HepG2 (cell line): ENCODE results near the gene IMMT. TPM values are rescaled to one million over a fixed set of nuclear protein-coding genes. Genes with fewer than 3 reads are reported as not detected.

Experiments
- ATAC-seq: fragments of 200-7000 bp; cut with Tn5 transposase; 3 replicates; pipeline ENCODE4 v1.9.1; 2020; ENCODE audit warnings: mild to moderate bottlenecking, moderate library complexity
- Bru-seq: library from RNA; stranded (reverse); fragments of 400-500 nt; gene quantifications from one replicate; lab custom pipeline; 2021; lab: Mats Ljungman, UMichigan
- BruChase-seq, 2 experiments: library from RNA; stranded (reverse); fragments of 400-500 nt; gene quantifications; one replicate each; lab custom pipeline; 2021; lab: Mats Ljungman, UMichigan
- BruUV-seq: library from RNA; stranded (reverse); fragments of 400-500 nt; replicated peaks from 2 replicates; lab custom pipeline; 2021; lab: Mats Ljungman, UMichigan
- CTCF ChIA-PET: fragments of 300-600 bp; formaldehyde crosslinking; extraction: SDS; loops from one replicate; lab custom pipeline; 2021; ENCODE audit warnings: low total read pairs, inconsistent platforms, low intra/inter-chr PET ratio; lab: Yijun Ruan, JAX
- POLR2A ChIA-PET: fragments of 350-600 bp; sonication (Branson Sonifier 250); formaldehyde crosslinking; loops from one replicate; lab custom pipeline; 2020; ENCODE audit warnings: antibody characterized with exemption, inconsistent platforms; lab: Yijun Ruan, JAX
- DNase-seq: peaks from one replicate; pipeline ENCODE4 v3.0.0-alpha.2; 2015; ENCODE audit warnings: low spot score
- FAIRE-seq: peaks from 3 replicates; lab custom pipeline; 2011; peaks lifted over from hg19 to GRCh38; lab: Jason Lieb, UNC
- H2AFZ ChIP-seq: one replicate; pipeline ENCODE4 v1.6.1; 2011; ENCODE audit warnings: low read length, inconsistent platforms
- H3K27ac ChIP-seq: fragments of 300-600 bp; 3 replicates; pipeline ENCODE4 v1.8.0; 2011; ENCODE audit warnings: mixed run types, mild to moderate bottlenecking, mixed read lengths, low read length, inconsistent platforms; ENCODE audit not compliant: insufficient read depth; ENCODE audit errors: extremely low read length
- H3K27me3 ChIP-seq, 2 experiments: fragments of 200-600 bp in 1 of 2; 2 replicates in 1 of 2; 3 replicates in 1 of 2; pipeline versions ENCODE4 v1.6.0 to v1.8.0; 2011; ENCODE audit warnings: low read length in 2 of 2, mild to moderate bottlenecking in 2 of 2, moderate library complexity in 2 of 2, inconsistent platforms in 1 of 2; ENCODE audit not compliant: insufficient read depth in 2 of 2, control insufficient read depth in 1 of 2
- H3K36me3 ChIP-seq, 2 experiments: fragments of 200-600 bp in 1 of 2; replicated peaks in 1 of 2; 2 replicates in 1 of 2; 3 replicates in 1 of 2; pipeline versions ENCODE4 v1.5.1 to v1.8.0; 2011; ENCODE audit warnings: low read length in 2 of 2, inconsistent platforms in 1 of 2; ENCODE audit not compliant: insufficient read depth in 2 of 2, control insufficient read depth in 1 of 2
- H3K4me1 ChIP-seq: 2 replicates; pipeline ENCODE4 v1.5.1; 2012; ENCODE audit warnings: low read length, inconsistent platforms; ENCODE audit not compliant: insufficient read depth
- H3K4me2 ChIP-seq: 2 replicates; pipeline ENCODE4 v1.6.0; 2011; ENCODE audit warnings: low read depth, low read length, inconsistent platforms
- H3K4me3 ChIP-seq, 3 experiments: fragments of 200-600 bp in 1 of 3; sonication (generic), shearing (Covaris generic) in 1 of 3; replicated peaks in 1 of 3; 2 replicates each; pipeline ENCODE4 v1.5.1; 2011 to 2016; ENCODE audit warnings: low read length in 3 of 3, inconsistent platforms in 2 of 3, low read depth in 2 of 3, mild to moderate bottlenecking in 2 of 3, control low read depth in 1 of 3, mixed read lengths in 1 of 3; ENCODE audit not compliant: insufficient read depth in 1 of 3
- H3K79me2 ChIP-seq: one replicate; pipeline ENCODE4 v1.6.1; 2011; ENCODE audit warnings: low read length, inconsistent platforms; ENCODE audit not compliant: insufficient read depth
- H3K9ac ChIP-seq: 2 replicates; pipeline ENCODE4 v1.6.0; 2011; ENCODE audit warnings: mild to moderate bottlenecking, low read depth, low read length, inconsistent platforms; ENCODE audit not compliant: insufficient read depth
- H3K9me3 ChIP-seq: 2 replicates; pipeline ENCODE4 v1.5.1; 2012; ENCODE audit warnings: mild to moderate bottlenecking, low read length
- H4K20me1 ChIP-seq: 2 replicates; pipeline ENCODE4 v1.6.0; 2011; ENCODE audit warnings: inconsistent platforms, mild to moderate bottlenecking, low read length, moderate library complexity; ENCODE audit not compliant: insufficient read depth
- HNRNPL ChIP-seq: fragments of 200-400 bp; formaldehyde crosslinking; IDR thresholded peaks from 2 replicates; pipeline ENCODE4 v1.6.1; 2017; ENCODE audit warnings: mild to moderate bottlenecking, low read depth, low read length
- SCMH1 ChIP-seq: sonication (generic); formaldehyde crosslinking; IDR thresholded peaks from 2 replicates; pipeline ENCODE4 v1.9.0; 2021; ENCODE audit warnings: missing genetic modification reagents, mild to moderate bottlenecking, borderline replicate concordance
- SIX4 ChIP-seq: sonication (generic); formaldehyde crosslinking; IDR thresholded peaks from 2 replicates; pipeline ENCODE4 v1.4.0; 2020; ENCODE audit warnings: missing genetic modification reagents
- SMARCE1 ChIP-seq: fragments of 450-650 bp; IDR thresholded peaks from 2 replicates; pipeline ENCODE4 v1.6.1; 2017; ENCODE audit warnings: borderline replicate concordance
- TBX2 ChIP-seq: sonication (generic); formaldehyde crosslinking; IDR thresholded peaks from 2 replicates; pipeline ENCODE4 v1.5.0; 2020; ENCODE audit warnings: missing genetic modification reagents, mild to moderate bottlenecking, borderline replicate concordance
- ZBTB4 ChIP-seq: sonication (generic); formaldehyde crosslinking; IDR thresholded peaks from 2 replicates; pipeline ENCODE4 v1.4.0; 2020; ENCODE audit warnings: missing genetic modification reagents, mild to moderate bottlenecking, borderline replicate concordance
- ZFP1 ChIP-seq: IDR thresholded peaks from 2 replicates; pipeline ENCODE4 v1.6.1; 2016
- ZFX ChIP-seq: sonication (generic); formaldehyde crosslinking; IDR thresholded peaks from 2 replicates; pipeline ENCODE4 v1.4.0; 2020; ENCODE audit warnings: mild to moderate bottlenecking, low read depth, missing genetic modification reagents, moderate library complexity
- ZNF276 ChIP-seq: sonication (generic); formaldehyde crosslinking; IDR thresholded peaks from 2 replicates; pipeline ENCODE4 v1.4.0; 2020; ENCODE audit warnings: mild to moderate bottlenecking, low read depth, missing genetic modification reagents
- ZNF670 ChIP-seq: sonication (generic); formaldehyde crosslinking; IDR thresholded peaks from 2 replicates; pipeline ENCODE4 v1.8.0; 2022; ENCODE audit warnings: mild to moderate bottlenecking, missing genetic modification reagents, borderline replicate concordance
- ZNF749 ChIP-seq: sonication (generic); formaldehyde crosslinking; IDR thresholded peaks from 2 replicates; pipeline ENCODE4 v1.8.0; 2022; ENCODE audit warnings: mild to moderate bottlenecking, missing genetic modification reagents, moderate library complexity, borderline replicate concordance
- ZNF766 ChIP-seq: sonication (generic); formaldehyde crosslinking; IDR thresholded peaks from 2 replicates; pipeline ENCODE4 v1.5.0; 2020; ENCODE audit warnings: missing genetic modification reagents, borderline replicate concordance
- WGBS: methylation state at CpG from one replicate; pipeline ENCODE4 v1.1.6; 2017; ENCODE audit warnings: low lambda C conversion rate; 5-methylcytosine and 5-hydroxymethylcytosine counted together
- in situ Hi-C: cut with HindIII; loops from 2 replicates; pipeline ENCODE4 v1.10.0; 2017; ENCODE audit warnings: low pct_unique_long_range_greater_than_20kb; ENCODE audit not compliant: extremely low pct_ligation_motif_present
- intact Hi-C: fragments of 100-400 bp; cut with micrococcal nuclease; formaldehyde crosslinking; loops from one replicate; pipeline ENCODE4 v1.10.0; 2022; ENCODE audit not compliant: unreplicated experiment
- long read RNA-seq, 2 experiments: library from RNA in 1 of 2; library from polyadenylated mRNA in 1 of 2; stranded (forward) in 1 of 2; unstranded in 1 of 2; transcript quantifications; one replicate each; pipeline ENCODE4 v2.0.0, GENCODE V29; 2019 to 2022
- polyA minus RNA-seq, 3 experiments: library from RNA; depleted of rRNA, polyadenylated mRNA; stranded (reverse); fragments of >200 nt; gene quantifications; 2 replicates each; pipeline ENCODE4 v1.2.3, GENCODE V29; 2011; ENCODE audit warnings: low replicate concordance in 1 of 3
- polyA plus RNA-seq, 8 experiments: library from polyadenylated mRNA; depleted of rRNA in 3 of 8; stranded (reverse) in 7 of 8; unstranded in 1 of 8; fragments of >200 nt; fragmentation: Illumina TruSeq in 4 of 8; extraction: Trizol in 4 of 8; gene quantifications; 2 replicates each; pipeline versions ENCODE4 v1.2.1 to v1.2.3, GENCODE V29; 2011 to 2016; ENCODE audit warnings: low read depth in 4 of 8, missing spikeins in 1 of 8, mixed read lengths in 1 of 8; ENCODE audit not compliant: insufficient read depth in 1 of 8
- total RNA-seq, 5 experiments: library from RNA; depleted of rRNA; stranded (reverse); fragments of >200 nt; fragmentation: Illumina TruSeq; extraction: Trizol; gene quantifications; 2 replicates each; pipeline ENCODE4 v1.2.3, GENCODE V29; 2016; ENCODE audit warnings: low read depth in 1 of 5

Gene IMMT
- total RNA-seq (2016; rRNA removed; fragmentation: Illumina TruSeq; extraction: Trizol) (119 and 174 TPM in 2 replicates), polyA plus RNA-seq (2011; rRNA removed) (52.3 and 63.5 TPM in 2 replicates), polyA minus RNA-seq (2011; rRNA and poly(A)+ RNA removed; ENCODE audit: low replicate concordance) (58.1 and 76.7 TPM in 2 replicates), Bru-seq, nascent RNA (percentile 87 among the genes with signal in this experiment), BruChase-seq, experiment 1, labeled RNA remaining after a 6-hour chase (percentile 88 among the genes with signal in this experiment), BruChase-seq, experiment 2, labeled RNA remaining after a 2-hour chase (percentile 86 among the genes with signal in this experiment)
- total RNA-seq (2016; cell fraction: cytosol; rRNA removed; fragmentation: Illumina TruSeq; extraction: Trizol; ENCODE audit: low read depth), result 15.3 and 18.4 TPM in 2 replicates
- total RNA-seq (2016; cell fraction: insoluble cytoplasmic fraction; rRNA removed; fragmentation: Illumina TruSeq; extraction: Trizol), result 120 and 173 TPM in 2 replicates
- 33.8 and 38.5 TPM in 2 replicates for total RNA-seq (2016; cell fraction: membrane; rRNA removed; fragmentation: Illumina TruSeq; extraction: Trizol)
- total RNA-seq (2016; cell fraction: nucleus; rRNA removed; fragmentation: Illumina TruSeq; extraction: Trizol), result 77.7 and 86.2 TPM in 2 replicates
- 44.9 and 51.8 TPM in 2 replicates for polyA plus RNA-seq (2011; cell fraction: cytosol; rRNA removed)
- polyA plus RNA-seq (2011; cell fraction: nucleus; rRNA removed), result 33.6 and 36.1 TPM in 2 replicates
- polyA plus RNA-seq (2012), result 82.6 and 99.8 TPM in 2 replicates
- 12.7 and 14.4 TPM in 2 replicates for polyA plus RNA-seq (2016; cell fraction: cytosol; fragmentation: Illumina TruSeq; extraction: Trizol; ENCODE audit: low read depth)
- polyA plus RNA-seq (2016; cell fraction: insoluble cytoplasmic fraction; fragmentation: Illumina TruSeq; extraction: Trizol; ENCODE audit: low read depth), result 192 and 195 TPM in 2 replicates
- polyA plus RNA-seq (2016; cell fraction: membrane; fragmentation: Illumina TruSeq; extraction: Trizol; ENCODE audit: low read depth), result 23.3 and 29.6 TPM in 2 replicates
- polyA plus RNA-seq (2016; cell fraction: nucleus; fragmentation: Illumina TruSeq; extraction: Trizol; ENCODE audit: insufficient read depth, low read depth), result 110 TPM in 2 replicates
- 66.1 and 82.3 TPM in 2 replicates for polyA minus RNA-seq (2011; cell fraction: cytosol; rRNA and poly(A)+ RNA removed)
- polyA minus RNA-seq (2011; cell fraction: nucleus; rRNA and poly(A)+ RNA removed), result 88.0 and 90.4 TPM in 2 replicates
- long read RNA-seq, experiment 1, partial matches to known transcripts, result 24 of 44 reads
- long read RNA-seq, experiment 1, other reads (novel, unspliced or antisense), result 17 of 44 reads
- long read RNA-seq, experiment 2, partial matches to known transcripts, result 45 of 228 reads
- long read RNA-seq, experiment 2, other reads (novel, unspliced or antisense), result 182 of 228 reads

- no TSS peak for BruUV-seq
- Histone ChIP-seq H4K20me1 (peaks cover 20% of the 10 kb centered on the region), H3K4me2 (peak within 1 kb of the TSS; percentile 98), H3K27ac (peak within 1 kb of the TSS; percentile 95), H3K27me3 (no peaks in the 10 kb centered on the region; a peak in 1 of 5 replicates), H3K4me1 (peaks cover 53% of the 10 kb centered on the region), H3K79me2 (peaks cover 60% of the 10 kb centered on the region), H3K9me3 (no peaks in the 10 kb centered on the region), H3K4me3 (peak within 1 kb of the TSS; percentile 81 to 96 (median 91)), H3K9ac (peak within 1 kb of the TSS; percentile 95), H3K36me3 (peaks cover 0 to 6% of the 10 kb centered on the region in 2 experiments; a peak in 4 of 5 replicates), H2AFZ (peak within 1 kb of the TSS; percentile 38)
- FAIRE-seq, result peak; percentile 72
- WGBS, result 1% methylated on average over 54 of the region's 74 CpGs
- DNase-seq, result peak; percentile 97
- CTCF ChIA-PET, result no interaction called here
- in situ Hi-C loops (no loop called here), intact Hi-C loops (loop anchor here (1.0 to 5.0 kb wide), 3 partner anchors 16 to 245 kb away; partner anchors contain the start of genes POLR1A and PTCD3)
- POLR2A ChIA-PET, result interaction anchor here (0.9 to 4.0 kb wide), 12 partner anchors 9 to 248 kb away, joined by 4 to 21 read pairs (median 5); partner anchors contain the start of genes KDM3A, POLR1A and PTCD3
- peak; percentile 95 for ATAC-seq
- TF ChIP-seq SMARCE1, result no peak
- TF ChIP-seq ZFP1 (CRISPR knock-in tag), result no peak
- peak; percentile 65; the same call in 1 of the 2 replicates for TF ChIP-seq HNRNPL
- peak; percentile 74 for TF ChIP-seq ZNF276 (CRISPR knock-in tag)
- TF ChIP-seq SIX4 (CRISPR knock-in tag), result 0 out of 2 replicates have a peak, but pooled peaks have one; percentile 27
- peak; percentile 92 for TF ChIP-seq ZFX (CRISPR knock-in tag)
- TF ChIP-seq SCMH1, result no peak
- peak; percentile 92 for TF ChIP-seq ZBTB4
- TF ChIP-seq ZNF766 (CRISPR knock-in tag), result peak; percentile 92
- TF ChIP-seq ZNF749, result no peak; the same call in 1 of the 2 replicates
- no peak; the same call in 1 of the 2 replicates for TF ChIP-seq ZNF670 (CRISPR knock-in tag)
- peak; percentile 98 for TF ChIP-seq TBX2 (CRISPR knock-in tag)
Observed at GRCh38 chr2:86195055-86195807, at the start of gene IMMT. TSS of gene IMMT (minus strand) at chr2:86195462. CDS start at chr2:86195382, 80 bp downstream.
